SK-N-SH treated with all-trans-retinoic acid at 6 μM for 48 hours (cell line): ENCODE measurements around the gene GALNT15.

Source experiments
- ATAC-seq: fragments of 200-7000 bp; cut with Tn5 transposase; 3 replicates; pipeline ENCODE4 v1.9.1; 2020; ENCODE audit warnings: mild to moderate bottlenecking, moderate library complexity
- ARNTL ChIP-seq: fragments of 450-650 bp; formaldehyde crosslinking; IDR thresholded peaks from 2 replicates; pipeline ENCODE4 v1.5.0; 2020; ENCODE audit warnings: low read depth, mild to moderate bottlenecking, moderate library complexity, borderline replicate concordance
- BACH2 ChIP-seq: fragments of 250-450 bp; sonication (Bioruptor Pico); IDR thresholded peaks from 2 replicates; pipeline ENCODE4 v1.9.0; 2021; ENCODE audit warnings: mild to moderate bottlenecking, borderline replicate concordance
- CSDC2 ChIP-seq: fragments of 250-450 bp; sonication (Bioruptor Pico); IDR thresholded peaks from 2 replicates; pipeline ENCODE4 v1.5.0; 2020; ENCODE audit warnings: mild to moderate bottlenecking, moderate library complexity
- CSRNP3 ChIP-seq: fragments of 250-450 bp; sonication (Bioruptor Pico); IDR thresholded peaks from 2 replicates; pipeline ENCODE4 v1.5.1; 2021; ENCODE audit warnings: mild to moderate bottlenecking, moderate library complexity
- ESRRG ChIP-seq: fragments of 250-450 bp; sonication (Bioruptor Pico); IDR thresholded peaks from 2 replicates; pipeline ENCODE4 v1.6.1; 2021; ENCODE audit warnings: mild to moderate bottlenecking
- GLIS3 ChIP-seq: fragments of 250-450 bp; sonication (Bioruptor Pico); IDR thresholded peaks from 2 replicates; pipeline ENCODE4 v1.5.0; 2020; ENCODE audit warnings: mild to moderate bottlenecking, moderate library complexity
- ISL1 ChIP-seq: fragments of 250-450 bp; sonication (Bioruptor Pico); IDR thresholded peaks from 2 replicates; pipeline ENCODE4 v2.1.2; 2022; ENCODE audit warnings: mild to moderate bottlenecking, moderate library complexity
- OSR1 ChIP-seq: fragments of 250-450 bp; sonication (Bioruptor Pico); IDR thresholded peaks from 2 replicates; pipeline ENCODE4 v1.8.0; 2022; ENCODE audit warnings: moderate library complexity, mild to moderate bottlenecking, inconsistent platforms
- PATZ1 ChIP-seq: fragments of 250-450 bp; sonication (Bioruptor Pico); IDR thresholded peaks from 2 replicates; pipeline ENCODE4 v1.8.0; 2020; ENCODE audit warnings: mild to moderate bottlenecking, moderate library complexity, borderline replicate concordance
- POU6F1 ChIP-seq: fragments of 250-450 bp; sonication (Bioruptor Pico); IDR thresholded peaks from 2 replicates; pipeline ENCODE4 v1.8.0; 2021; ENCODE audit warnings: low read depth, mild to moderate bottlenecking, moderate library complexity, borderline replicate concordance
- PPARA ChIP-seq: fragments of 250-450 bp; sonication (Bioruptor Pico); IDR thresholded peaks from 2 replicates; pipeline ENCODE4 v1.5.0; 2020; ENCODE audit warnings: mild to moderate bottlenecking, borderline replicate concordance
- RARB ChIP-seq: fragments of 250-450 bp; sonication (Bioruptor Pico); IDR thresholded peaks from 2 replicates; pipeline ENCODE4 v1.8.0; 2021; ENCODE audit warnings: mild to moderate bottlenecking, moderate library complexity
- SNAI2 ChIP-seq: fragments of 250-450 bp; sonication (Bioruptor Pico); IDR thresholded peaks from 2 replicates; pipeline ENCODE4 v1.5.0; 2020; ENCODE audit warnings: mild to moderate bottlenecking, moderate library complexity
- TCF4 ChIP-seq: fragments of 250-450 bp; sonication (Bioruptor Pico); IDR thresholded peaks from 2 replicates; pipeline ENCODE4 v1.8.0; 2021; ENCODE audit warnings: mild to moderate bottlenecking, moderate library complexity, borderline replicate concordance
- TOX ChIP-seq: fragments of 250-450 bp; sonication (Bioruptor Pico); IDR thresholded peaks from 2 replicates; pipeline ENCODE4 v1.8.0; 2021; ENCODE audit warnings: mild to moderate bottlenecking, moderate library complexity, borderline replicate concordance
- ZC3H10 ChIP-seq: fragments of 250-450 bp; sonication (Bioruptor Pico); IDR thresholded peaks from 2 replicates; pipeline ENCODE4 v1.5.1; 2021; ENCODE audit warnings: mild to moderate bottlenecking, moderate library complexity
- ZFP3 ChIP-seq: fragments of 250-450 bp; sonication (Bioruptor Pico); IDR thresholded peaks from 2 replicates; pipeline ENCODE4 v1.5.0; 2020; ENCODE audit warnings: mild to moderate bottlenecking, moderate library complexity
- ZFP30 ChIP-seq: fragments of 450-650 bp; formaldehyde crosslinking; IDR thresholded peaks from 2 replicates; pipeline ENCODE4 v1.5.0; 2022; ENCODE audit warnings: mild to moderate bottlenecking, moderate library complexity
- ZNF565 ChIP-seq: fragments of 450-650 bp; formaldehyde crosslinking; conservative IDR thresholded peaks from 2 replicates; pipeline ENCODE4 v1.5.0; 2020; ENCODE audit warnings: low read depth, mild to moderate bottlenecking, moderate library complexity
- ZNF70 ChIP-seq: fragments of 450-650 bp; formaldehyde crosslinking; IDR thresholded peaks from 2 replicates; pipeline ENCODE4 v1.5.0; 2020; ENCODE audit warnings: mild to moderate bottlenecking, moderate library complexity
- ZNF8 ChIP-seq: fragments of 450-650 bp; formaldehyde crosslinking; IDR thresholded peaks from 2 replicates; pipeline ENCODE4 v1.5.0; 2020; ENCODE audit warnings: mild to moderate bottlenecking, moderate library complexity
- TF ChIP-seq, protein P1 (sequence below): fragments of 250-450 bp; sonication (Bioruptor Pico); IDR thresholded peaks from 2 replicates; pipeline ENCODE4 v1.5.1; 2020; ENCODE audit warnings: low read depth, mild to moderate bottlenecking, moderate library complexity
- TF ChIP-seq, protein P2 (sequence below): fragments of 250-450 bp; sonication (Bioruptor Pico); IDR thresholded peaks from 2 replicates; pipeline ENCODE4 v1.5.0; 2020; ENCODE audit warnings: mild to moderate bottlenecking, moderate library complexity

Gene GALNT15

DNA sequence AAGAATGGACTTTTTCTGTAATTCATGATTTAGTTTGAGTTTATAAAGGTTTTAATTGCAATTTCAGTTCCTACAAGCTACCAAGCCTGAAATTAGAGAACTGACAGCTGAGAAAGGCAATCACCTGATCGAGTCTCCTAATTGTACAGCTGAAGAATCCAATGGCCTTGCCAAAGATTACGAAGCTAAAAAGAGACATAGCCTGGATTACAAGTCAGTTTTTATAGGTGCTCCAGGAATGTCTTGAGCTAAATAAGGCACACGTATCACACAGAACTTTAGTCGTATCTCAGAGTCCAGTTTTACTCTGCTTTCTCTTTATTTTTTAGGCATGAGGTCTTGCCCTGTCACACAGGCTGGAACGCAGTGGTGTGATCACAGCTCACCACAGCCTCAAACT is 83.7 kb downstream of the GALNT15 start:
- TF ChIP-seq PPARA (CRISPR knock-in tag) (no peak), CSRNP3 (CRISPR knock-in tag) (no peak), ZFP30 (no peak)
- TF ChIP-seq, protein P1, sequence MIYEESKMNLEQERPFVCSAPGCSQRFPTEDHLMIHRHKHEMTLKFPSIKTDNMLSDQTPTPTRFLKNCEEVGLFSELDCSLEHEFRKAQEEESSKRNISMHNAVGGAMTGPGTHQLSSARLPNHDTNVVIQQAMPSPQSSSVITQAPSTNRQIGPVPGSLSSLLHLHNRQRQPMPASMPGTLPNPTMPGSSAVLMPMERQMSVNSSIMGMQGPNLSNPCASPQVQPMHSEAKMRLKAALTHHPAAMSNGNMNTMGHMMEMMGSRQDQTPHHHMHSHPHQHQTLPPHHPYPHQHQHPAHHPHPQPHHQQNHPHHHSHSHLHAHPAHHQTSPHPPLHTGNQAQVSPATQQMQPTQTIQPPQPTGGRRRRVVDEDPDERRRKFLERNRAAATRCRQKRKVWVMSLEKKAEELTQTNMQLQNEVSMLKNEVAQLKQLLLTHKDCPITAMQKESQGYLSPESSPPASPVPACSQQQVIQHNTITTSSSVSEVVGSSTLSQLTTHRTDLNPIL (CRISPR knock-in tag), result no peak
- TF ChIP-seq, all 23 proteins: peak for 0
- no peak for ATAC-seq

DNA sequence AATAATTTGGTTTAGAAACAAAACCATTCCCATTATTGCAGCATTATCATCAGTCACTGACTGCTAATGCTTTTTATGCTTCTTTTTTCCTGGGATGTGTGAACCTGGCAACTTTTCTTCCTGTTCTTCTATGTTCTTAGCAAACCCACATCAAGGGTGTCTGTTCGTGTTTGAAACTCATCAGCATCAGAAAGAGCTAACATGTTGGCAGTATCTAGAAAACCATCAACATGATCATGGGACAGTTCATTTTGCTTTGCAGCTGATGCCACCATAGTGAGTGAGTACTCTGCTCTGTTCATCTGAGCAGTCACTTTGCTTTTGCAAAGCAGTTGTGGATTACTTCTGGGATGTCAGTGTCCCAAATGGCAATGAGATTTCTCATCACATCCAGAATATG is 84.4 kb downstream of the GALNT15 start:
- TF ChIP-seq, protein P1 (CRISPR knock-in tag), result no peak
- TF ChIP-seq GLIS3, result no peak
- no peak for TF ChIP-seq BACH2 (CRISPR knock-in tag)
- no peak for TF ChIP-seq PATZ1
- TF ChIP-seq CSRNP3 (CRISPR knock-in tag), result no peak
- TF ChIP-seq RARB, result no peak
- no peak for TF ChIP-seq CSDC2 (CRISPR knock-in tag)
- no peak for TF ChIP-seq ZNF8
- no peak for TF ChIP-seq TOX (CRISPR knock-in tag)
- TF ChIP-seq OSR1 (CRISPR knock-in tag), result no peak
- no peak for TF ChIP-seq ISL1 (CRISPR knock-in tag)
- TF ChIP-seq PPARA (CRISPR knock-in tag), result no peak
- no peak for TF ChIP-seq ESRRG (CRISPR knock-in tag)
- no peak for TF ChIP-seq ZC3H10 (CRISPR knock-in tag)
- no peak for TF ChIP-seq ZFP3 (CRISPR knock-in tag)
- no peak for TF ChIP-seq ZNF70 (CRISPR knock-in tag)
- TF ChIP-seq ZNF565 (CRISPR knock-in tag), result no peak
- no peak for TF ChIP-seq SNAI2 (CRISPR knock-in tag)
- no peak for TF ChIP-seq ZFP30
- no peak for ATAC-seq

- ATAC-seq, result no peak
- TF ChIP-seq ARNTL (CRISPR knock-in tag) (no peak), GLIS3 (no peak), SNAI2 (CRISPR knock-in tag) (no peak), ZNF70 (CRISPR knock-in tag) (no peak), ZFP3 (CRISPR knock-in tag) (no peak), ISL1 (CRISPR knock-in tag) (no peak), OSR1 (CRISPR knock-in tag) (no peak), ZNF565 (CRISPR knock-in tag) (no peak), CSRNP3 (CRISPR knock-in tag) (no peak), PPARA (CRISPR knock-in tag) (no peak), ESRRG (CRISPR knock-in tag) (no peak), RARB (no peak), ZNF8 (no peak), TOX (CRISPR knock-in tag) (no peak), POU6F1 (no peak), BACH2 (CRISPR knock-in tag) (no peak), CSDC2 (CRISPR knock-in tag) (no peak), TCF4 (CRISPR knock-in tag) (no peak)
- TF ChIP-seq, protein P2, sequence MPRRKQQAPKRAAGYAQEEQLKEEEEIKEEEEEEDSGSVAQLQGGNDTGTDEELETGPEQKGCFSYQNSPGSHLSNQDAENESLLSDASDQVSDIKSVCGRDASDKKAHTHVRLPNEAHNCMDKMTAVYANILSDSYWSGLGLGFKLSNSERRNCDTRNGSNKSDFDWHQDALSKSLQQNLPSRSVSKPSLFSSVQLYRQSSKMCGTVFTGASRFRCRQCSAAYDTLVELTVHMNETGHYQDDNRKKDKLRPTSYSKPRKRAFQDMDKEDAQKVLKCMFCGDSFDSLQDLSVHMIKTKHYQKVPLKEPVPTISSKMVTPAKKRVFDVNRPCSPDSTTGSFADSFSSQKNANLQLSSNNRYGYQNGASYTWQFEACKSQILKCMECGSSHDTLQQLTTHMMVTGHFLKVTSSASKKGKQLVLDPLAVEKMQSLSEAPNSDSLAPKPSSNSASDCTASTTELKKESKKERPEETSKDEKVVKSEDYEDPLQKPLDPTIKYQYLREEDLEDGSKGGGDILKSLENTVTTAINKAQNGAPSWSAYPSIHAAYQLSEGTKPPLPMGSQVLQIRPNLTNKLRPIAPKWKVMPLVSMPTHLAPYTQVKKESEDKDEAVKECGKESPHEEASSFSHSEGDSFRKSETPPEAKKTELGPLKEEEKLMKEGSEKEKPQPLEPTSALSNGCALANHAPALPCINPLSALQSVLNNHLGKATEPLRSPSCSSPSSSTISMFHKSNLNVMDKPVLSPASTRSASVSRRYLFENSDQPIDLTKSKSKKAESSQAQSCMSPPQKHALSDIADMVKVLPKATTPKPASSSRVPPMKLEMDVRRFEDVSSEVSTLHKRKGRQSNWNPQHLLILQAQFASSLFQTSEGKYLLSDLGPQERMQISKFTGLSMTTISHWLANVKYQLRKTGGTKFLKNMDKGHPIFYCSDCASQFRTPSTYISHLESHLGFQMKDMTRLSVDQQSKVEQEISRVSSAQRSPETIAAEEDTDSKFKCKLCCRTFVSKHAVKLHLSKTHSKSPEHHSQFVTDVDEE (CRISPR knock-in tag), result no peak
These were observed 85.6 kb downstream of the GALNT15 start for GRCh38 chr3:16260046-16260445.
